ENCODE measurements around the gene TBC1D28.
A peak's percentile ranks its signal among the peaks of the same experiment; 100 is the strongest.
"Not testable (repeated sequence)": the region's sequence is repeated elsewhere in the genome, so short reads cannot be mapped to it uniquely, and the experiment has no call there.

TBC1D28 gene

GRCh38 chr17:18644291-18644690 is at the start of gene TBC1D28:
TBC1D28 (minus strand) TSS chr17:18644391; CDS start chr17:18641352, 3,039 bp downstream.
- FAIRE-seq; DNase-seq (ENCODE audit: low spot score): not testable (repeated sequence)

GRCh38 chr17:18682668-18683067 is 38.5 kb upstream of the TBC1D28 start:
- DNase-seq (ENCODE audit: low spot score); FAIRE-seq: not testable (repeated sequence)

- DNase-seq (ENCODE audit: low spot score) = peak; percentile 71
- not testable (repeated sequence) for FAIRE-seq
Measured at GRCh38 chr17:18681767-18682571, 37.8 kb upstream of the TBC1D28 start, which contains the start of gene FOXO3B. FOXO3B (minus strand) TSS chr17:18682314; CDS start chr17:18681651, 663 bp downstream.

GRCh38 chr17:18677381-18677780 is 33.2 kb upstream of the TBC1D28 start:
- DNase-seq (ENCODE audit: low spot score); FAIRE-seq: not testable (repeated sequence)

- not testable (repeated sequence) for DNase-seq (ENCODE audit: low spot score); FAIRE-seq
Measured at GRCh38 chr17:18676928-18677327, 32.7 kb upstream of the TBC1D28 start.

- not testable (repeated sequence) for DNase-seq (ENCODE audit: low spot score); FAIRE-seq
Measured at GRCh38 chr17:18672395-18673227, 28.4 kb upstream of the TBC1D28 start.

- DNase-seq (ENCODE audit: low spot score); FAIRE-seq: not testable (repeated sequence)
Measured at GRCh38 chr17:18668625-18669024, 24.4 kb upstream of the TBC1D28 start.

- not testable (repeated sequence) for FAIRE-seq; DNase-seq (ENCODE audit: low spot score)
Measured at GRCh38 chr17:18667535-18667934, 23.3 kb upstream of the TBC1D28 start.

- not testable (repeated sequence) for FAIRE-seq; DNase-seq (ENCODE audit: low spot score)
Measured at GRCh38 chr17:18666326-18666725, 22.1 kb upstream of the TBC1D28 start.

GRCh38 chr17:18661924-18662624 is 17.9 kb upstream of the TBC1D28 start:
- peak; percentile 52 for FAIRE-seq
- DNase-seq (ENCODE audit: low spot score) = not testable (repeated sequence)

GRCh38 chr17:18650094-18650493 is 5.9 kb upstream of the TBC1D28 start:
- not testable (repeated sequence) for DNase-seq (ENCODE audit: low spot score); FAIRE-seq

- not testable (repeated sequence) for DNase-seq (ENCODE audit: low spot score); FAIRE-seq
Measured at GRCh38 chr17:18643124-18643523, 1.1 kb downstream of the TBC1D28 start.

- not testable (repeated sequence) for FAIRE-seq; DNase-seq (ENCODE audit: low spot score)
Measured at GRCh38 chr17:18638357-18638756, 5.8 kb downstream of the TBC1D28 start.

- DNase-seq (ENCODE audit: low spot score) = not testable (repeated sequence)
- FAIRE-seq = peak; percentile 75
Measured at GRCh38 chr17:18636237-18636636, 8.0 kb downstream of the TBC1D28 start.

GRCh38 chr17:18635773-18636172 is 8.4 kb downstream of the TBC1D28 start:
- not testable (repeated sequence) for DNase-seq (ENCODE audit: low spot score); FAIRE-seq

GRCh38 chr17:18634550-18635263 is 9.5 kb downstream of the TBC1D28 start:
- not testable (repeated sequence) for DNase-seq (ENCODE audit: low spot score); FAIRE-seq

- no peak for DNase-seq (ENCODE audit: low spot score)
- no peak for FAIRE-seq
Measured at GRCh38 chr17:18626152-18626870, 17.9 kb downstream of the TBC1D28 start.

GRCh38 chr17:18625509-18626104 is 18.6 kb downstream of the TBC1D28 start:
- DNase-seq (ENCODE audit: low spot score) (peak; percentile 50), FAIRE-seq (peak; percentile 96)

- FAIRE-seq; DNase-seq (ENCODE audit: low spot score): not testable (repeated sequence)
Measured at GRCh38 chr17:18624862-18625501, 19.2 kb downstream of the TBC1D28 start.

Measured in urothelium cell line (cell line).